Thoracic aorta (tissue), 2 donors: Measurements from ENCODE around the gene OOSP2. TPM values are rescaled to one million over a fixed set of nuclear protein-coding genes. Genes with fewer than 3 reads are reported as not detected.

Source experiments
- ATAC-seq: fragments of 150-250 bp; one replicate; pipeline ENCODE4 v1.8.0; 2017; ENCODE audit warnings: low read depth; ENCODE audit not compliant: insufficient number of reproducible peaks, low FRiP score
- DNase-seq: peaks from one replicate; pipeline ENCODE4 v3.0.0-alpha.2; 2020; ENCODE audit warnings: low spot score
- H3K27ac ChIP-seq, 2 donors: fragments of 200-600 bp; sonication (generic); 1 replicate in 1 of 2; 2 replicates in 1 of 2; pipeline ENCODE4 v1.5.1; 2016; ENCODE audit warnings: mild to moderate bottlenecking in 2 of 2, moderate library complexity in 2 of 2
- H3K27me3 ChIP-seq: fragments of 200-600 bp; sonication (generic); replicated peaks from 2 replicates; pipeline ENCODE4 v1.6.0; 2016; ENCODE audit warnings: mild to moderate bottlenecking; ENCODE audit not compliant: insufficient read depth
- H3K36me3 ChIP-seq: fragments of 200-600 bp; sonication (generic); one replicate; pipeline ENCODE4 v1.5.1; 2016
- H3K4me1 ChIP-seq, 2 donors: fragments of 200-600 bp; sonication (generic); 1 replicate in 1 of 2; 2 replicates in 1 of 2; pipeline versions ENCODE4 v1.5.1 to v1.6.0; 2016; ENCODE audit warnings: low read depth in 2 of 2, mild to moderate bottlenecking in 1 of 2; ENCODE audit not compliant: control insufficient read depth in 1 of 2
- H3K4me3 ChIP-seq: fragments of 200-600 bp; sonication (generic); 2 replicates; pipeline ENCODE4 v1.5.1; 2016; ENCODE audit warnings: mild to moderate bottlenecking
- H3K9me3 ChIP-seq: fragments of 200-600 bp; sonication (generic); 2 replicates; pipeline ENCODE4 v1.5.1; 2016
- total RNA-seq, 2 donors: library from RNA; depleted of rRNA; stranded (reverse); fragments of >200 nt; gene quantifications; one replicate each; pipeline versions ENCODE4 v1.1.0 to v1.2.3, GENCODE V29; 2016
- TF ChIP-seq, protein P1 (sequence below): fragments of 200-600 bp; sonication (generic); IDR thresholded peaks from one replicate; pipeline ENCODE4 v1.5.1; 2019; ENCODE audit warnings: antibody characterized with exemption

Gene OOSP2
- total RNA-seq, 2 donors from 2014 or later = not detected

DNA sequence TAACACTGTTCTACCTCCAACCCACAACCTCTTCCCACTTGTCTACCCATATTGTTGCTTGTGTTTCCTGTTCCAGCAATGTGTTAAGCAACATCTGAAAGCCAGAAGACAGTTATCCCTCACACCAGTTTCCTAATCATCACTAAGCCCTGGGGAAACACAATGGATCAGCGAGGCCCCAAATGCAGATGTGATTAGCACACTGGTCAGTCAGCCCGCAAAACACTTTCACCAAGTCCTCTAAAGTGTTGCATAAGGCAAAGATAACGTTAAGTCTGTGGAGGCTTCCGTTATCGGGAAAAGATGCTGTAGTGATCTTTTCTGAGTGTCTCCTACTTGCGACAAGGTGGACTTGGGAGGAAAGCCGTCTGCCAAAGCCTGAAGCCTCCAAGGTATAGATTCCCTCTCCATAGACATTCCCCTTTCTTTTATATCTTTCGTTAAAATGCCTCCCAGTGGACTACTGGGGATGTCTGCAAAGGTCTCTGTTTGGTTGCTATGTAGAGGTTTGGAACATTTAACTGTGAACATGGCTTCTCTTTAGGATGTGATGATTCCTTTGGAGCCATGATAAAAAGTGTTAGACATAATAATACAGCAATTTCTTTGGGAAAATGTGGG, 16.2 kb downstream of the OOSP2 start, which contains the start of gene MS4A3:
TSS of gene MS4A3 (plus strand) at position 317 of the 621 bp plus-strand sequence. CDS start 4,496 bp downstream, outside the sequence.
- TF ChIP-seq, protein P1, sequence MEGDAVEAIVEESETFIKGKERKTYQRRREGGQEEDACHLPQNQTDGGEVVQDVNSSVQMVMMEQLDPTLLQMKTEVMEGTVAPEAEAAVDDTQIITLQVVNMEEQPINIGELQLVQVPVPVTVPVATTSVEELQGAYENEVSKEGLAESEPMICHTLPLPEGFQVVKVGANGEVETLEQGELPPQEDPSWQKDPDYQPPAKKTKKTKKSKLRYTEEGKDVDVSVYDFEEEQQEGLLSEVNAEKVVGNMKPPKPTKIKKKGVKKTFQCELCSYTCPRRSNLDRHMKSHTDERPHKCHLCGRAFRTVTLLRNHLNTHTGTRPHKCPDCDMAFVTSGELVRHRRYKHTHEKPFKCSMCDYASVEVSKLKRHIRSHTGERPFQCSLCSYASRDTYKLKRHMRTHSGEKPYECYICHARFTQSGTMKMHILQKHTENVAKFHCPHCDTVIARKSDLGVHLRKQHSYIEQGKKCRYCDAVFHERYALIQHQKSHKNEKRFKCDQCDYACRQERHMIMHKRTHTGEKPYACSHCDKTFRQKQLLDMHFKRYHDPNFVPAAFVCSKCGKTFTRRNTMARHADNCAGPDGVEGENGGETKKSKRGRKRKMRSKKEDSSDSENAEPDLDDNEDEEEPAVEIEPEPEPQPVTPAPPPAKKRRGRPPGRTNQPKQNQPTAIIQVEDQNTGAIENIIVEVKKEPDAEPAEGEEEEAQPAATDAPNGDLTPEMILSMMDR = no peak
- H3K36me3 ChIP-seq = no peaks in the 10 kb centered on the region
- ATAC-seq = no peak

DNA sequence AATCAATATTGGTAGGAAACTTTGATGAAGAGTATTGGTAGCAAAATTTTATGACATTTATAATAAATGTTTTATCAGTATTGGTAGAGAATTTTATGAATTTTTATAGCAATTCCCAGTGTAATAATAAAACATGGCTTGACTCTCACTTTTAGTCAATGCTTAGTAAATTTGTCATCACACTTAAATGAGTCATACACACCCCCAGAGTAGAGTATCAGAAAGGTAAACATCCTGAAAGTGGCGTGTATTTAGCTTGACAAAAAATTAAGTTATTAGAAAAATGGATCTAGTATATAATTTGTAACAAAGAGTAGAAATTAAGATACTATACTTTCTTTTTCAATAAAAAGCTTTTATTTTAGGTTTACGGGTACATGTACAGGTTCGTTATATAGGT, 18.8 kb downstream of the OOSP2 start:
- no peaks in the 10 kb centered on the region for H3K4me1 ChIP-seq
- TF ChIP-seq, protein P1 = no peak
- H3K27me3 ChIP-seq = no peaks in the 10 kb centered on the region
- H3K27ac ChIP-seq = no peak overlapping the region
- no peak overlapping the region for H3K4me3 ChIP-seq
- no peaks in the 10 kb centered on the region for H3K36me3 ChIP-seq
- ATAC-seq = no peak
- no peaks in the 10 kb centered on the region for H3K9me3 ChIP-seq
- DNase-seq = no peak

More for the DNA sequence above, 16.2 kb downstream of the OOSP2 start, which contains the start of gene MS4A3:
- no peak within 1 kb of the TSS for H3K27ac ChIP-seq
- H3K9me3 ChIP-seq = no peaks in the 10 kb centered on the region
- no peak within 1 kb of the TSS for H3K4me3 ChIP-seq
- no peaks in the 10 kb centered on the region for H3K27me3 ChIP-seq
- no peaks in the 10 kb centered on the region for H3K4me1 ChIP-seq
- no peak for DNase-seq

DNA sequence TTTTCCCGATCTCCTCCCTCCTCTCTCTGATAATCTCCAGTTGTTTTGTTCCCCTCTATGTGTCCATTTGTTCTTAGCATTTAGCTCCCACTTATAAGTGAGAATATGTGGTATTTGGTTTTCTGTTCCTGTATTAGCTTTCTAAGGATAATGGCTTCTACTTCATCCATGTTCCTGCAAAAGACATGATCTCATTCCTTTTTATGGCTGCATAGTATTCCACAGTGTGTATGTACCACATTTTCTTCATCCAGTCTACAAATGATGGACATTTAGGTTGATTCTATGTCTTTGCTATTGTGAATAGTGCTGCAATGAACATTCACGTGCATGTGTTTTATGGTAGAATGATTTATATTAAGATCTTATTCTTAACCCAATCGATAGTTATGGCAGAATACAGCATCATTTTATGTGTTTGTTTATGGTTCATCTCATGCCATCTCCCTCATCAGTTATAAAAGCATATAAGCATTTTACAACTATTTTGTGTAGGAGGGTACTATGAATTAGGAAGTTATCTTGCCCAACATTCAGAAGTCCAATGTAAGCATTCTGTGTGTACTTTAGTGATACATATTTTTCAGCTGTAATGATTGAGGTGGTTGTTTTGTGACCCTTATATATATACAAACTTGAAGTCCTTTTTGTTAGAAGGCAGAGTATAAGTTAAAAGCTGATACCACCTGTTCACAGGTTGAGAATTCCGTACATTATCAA, 19.5 kb downstream of the OOSP2 start:
- no peak for ATAC-seq
- TF ChIP-seq, protein P1 = no peak

DNA sequence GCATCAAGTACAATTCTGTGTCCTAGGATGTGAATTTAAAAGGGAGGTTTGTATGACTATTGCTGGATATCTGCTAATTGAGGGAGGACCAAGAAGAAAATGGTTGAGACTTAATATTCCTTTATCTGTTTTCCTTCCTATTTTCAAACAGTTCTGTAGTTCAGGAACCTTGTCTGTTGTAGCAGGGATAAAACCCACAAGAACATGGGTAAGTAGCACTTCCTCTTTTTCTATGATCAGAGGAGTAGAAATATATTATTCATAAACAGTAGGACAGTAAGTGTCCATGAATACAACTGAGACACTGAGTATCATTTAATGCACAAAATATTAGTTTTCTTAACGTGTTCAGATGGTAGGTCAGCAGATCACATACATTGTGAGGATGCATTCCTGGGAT, 23.9 kb downstream of the OOSP2 start:
- Histone ChIP-seq H3K36me3 (no peaks in the 10 kb centered on the region), H3K4me1 (no peaks in the 10 kb centered on the region), H3K27ac (no peak overlapping the region), H3K9me3 (no peaks in the 10 kb centered on the region), H3K4me3 (no peak overlapping the region), H3K27me3 (no peaks in the 10 kb centered on the region)
- TF ChIP-seq, protein P1 = no peak
- DNase-seq (no peak), ATAC-seq (no peak)

More for the DNA sequence above, 19.5 kb downstream of the OOSP2 start:
- H3K4me1 ChIP-seq = no peaks in the 10 kb centered on the region
- no peak for DNase-seq
- no peaks in the 10 kb centered on the region for H3K27me3 ChIP-seq
- H3K9me3 ChIP-seq = no peaks in the 10 kb centered on the region
- H3K36me3 ChIP-seq = no peaks in the 10 kb centered on the region
- H3K4me3 ChIP-seq = no peak overlapping the region
- no peak overlapping the region for H3K27ac ChIP-seq

DNA sequence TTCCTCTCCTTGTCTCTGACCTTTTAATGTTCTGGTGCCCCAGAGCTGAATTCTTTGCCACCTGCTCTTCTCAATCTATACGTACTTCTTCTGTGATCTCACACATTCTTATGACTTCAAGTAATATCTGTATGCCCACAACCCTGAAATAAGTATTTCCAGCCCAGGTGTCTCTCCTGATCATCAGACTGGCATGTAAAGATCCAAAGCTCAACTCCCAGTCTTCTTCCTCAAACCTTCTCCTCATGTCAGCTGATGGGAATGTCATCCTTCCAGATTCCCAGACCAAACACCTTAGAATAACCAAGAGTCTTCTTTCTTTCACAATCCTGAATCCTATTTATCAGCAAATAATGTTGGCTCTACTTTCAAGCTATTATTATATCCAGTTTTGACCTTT, 25.6 kb downstream of the OOSP2 start:
- ATAC-seq = no peak
- TF ChIP-seq, protein P1 = no peak
- H3K27me3 ChIP-seq = no peaks in the 10 kb centered on the region
- H3K9me3 ChIP-seq = no peaks in the 10 kb centered on the region
- DNase-seq = no peak
- H3K36me3 ChIP-seq = no peaks in the 10 kb centered on the region
- no peak overlapping the region for H3K4me3 ChIP-seq
- no peaks in the 10 kb centered on the region for H3K4me1 ChIP-seq
- H3K27ac ChIP-seq = no peak overlapping the region
